ENCODE data around the gene VSNL1.
"Not testable (repeated sequence)": the region's sequence is repeated elsewhere in the genome, so short reads cannot be mapped to it uniquely, and the experiment has no call there.

VSNL1 gene

DNA sequence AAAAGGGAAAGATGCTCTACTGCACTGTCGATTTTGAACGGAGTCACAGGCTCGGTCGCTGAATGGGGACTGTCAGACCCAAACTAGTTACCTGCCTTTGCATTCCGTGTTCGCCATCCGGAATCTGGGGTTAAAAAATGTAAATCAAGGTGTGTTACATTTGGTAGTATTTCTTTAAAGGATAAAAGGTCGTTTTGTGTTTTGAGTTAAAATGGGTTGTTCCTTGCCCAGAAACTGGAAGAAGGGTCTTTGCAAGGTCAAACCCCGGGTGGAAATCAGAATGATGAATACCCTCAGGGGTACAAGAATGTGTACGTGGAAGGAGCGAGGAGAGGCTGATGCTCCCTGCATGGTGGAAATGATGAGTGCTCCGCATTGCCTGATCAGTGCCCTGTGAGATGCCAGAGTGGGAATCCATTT lies 1.0 kb downstream of the VSNL1 start:
- no peak for DNase-seq (ENCODE audit: low read depth in 2 of 3, low spot score in 1 of 3)

DNA sequence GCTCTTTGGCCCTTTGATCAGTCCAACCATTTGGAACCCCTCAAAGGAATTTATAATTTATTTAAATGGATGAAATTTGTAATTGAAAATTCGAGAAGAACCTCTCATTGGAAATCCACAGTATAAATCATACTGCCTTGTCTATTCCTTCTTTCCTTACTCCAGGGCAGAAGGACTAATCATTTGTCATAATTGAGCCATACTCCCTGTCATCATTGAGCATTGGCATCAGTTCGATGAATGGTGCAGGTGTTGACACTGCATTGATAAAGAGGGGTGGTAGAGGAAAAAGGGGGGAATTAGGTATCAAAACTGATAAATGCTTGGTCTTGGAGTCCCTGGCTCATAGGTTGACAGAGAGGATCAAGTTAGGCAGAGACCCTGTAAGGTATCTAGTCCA lies 2.0 kb downstream of the VSNL1 start:
- DNase-seq (ENCODE audit: low read depth in 2 of 3, low spot score in 1 of 3): no peak

DNA sequence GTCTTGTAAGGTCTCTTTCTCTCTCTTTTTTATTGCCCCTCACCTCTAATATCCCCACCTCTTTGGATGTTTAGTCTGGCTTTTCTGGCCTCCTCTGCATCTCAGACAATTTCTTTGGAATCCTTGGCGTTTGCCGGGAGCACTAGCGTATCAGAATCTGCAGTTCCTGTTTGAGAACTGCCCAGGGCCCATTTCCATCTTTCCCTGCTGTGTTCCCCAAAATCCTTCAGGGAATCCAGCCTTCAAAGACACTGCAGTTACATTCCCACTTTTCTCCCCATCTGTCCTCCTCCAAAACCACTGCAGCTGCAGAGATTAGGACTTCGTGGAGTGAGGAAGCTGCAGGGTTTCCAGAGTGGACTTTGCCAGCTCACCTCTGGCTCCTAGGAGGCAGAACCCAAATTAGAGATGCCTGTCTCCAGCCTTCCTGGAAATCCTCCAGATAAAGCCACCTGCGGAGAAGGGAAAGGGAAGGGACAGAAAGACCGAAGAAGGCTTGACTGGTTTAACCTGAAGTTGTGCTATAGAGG lies 2.7 kb downstream of the VSNL1 start:
- DNase-seq (ENCODE audit: low read depth in 2 of 3, low spot score in 1 of 3): no peak

DNA sequence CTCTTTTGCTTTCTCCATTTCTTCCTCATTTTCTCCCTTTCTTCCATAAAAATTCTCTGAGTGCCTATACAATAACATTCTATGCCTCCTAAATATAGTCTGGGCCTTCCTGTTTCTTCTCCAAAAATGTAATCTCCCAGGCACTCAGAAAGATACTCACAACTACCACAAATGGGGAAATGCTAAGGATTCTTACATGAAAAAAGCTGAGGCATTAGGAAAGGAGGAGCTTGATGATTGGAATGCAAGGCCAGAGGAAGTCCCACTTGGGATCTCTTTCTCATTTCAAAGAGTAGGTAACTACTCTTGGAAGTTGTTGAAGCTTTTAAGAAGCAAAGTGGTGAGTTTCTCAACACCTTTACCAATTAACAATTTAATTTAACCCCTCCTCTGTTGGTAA lies 3.4 kb downstream of the VSNL1 start:
- DNase-seq (ENCODE audit: low read depth in 2 of 3, low spot score in 1 of 3): no peak

DNA sequence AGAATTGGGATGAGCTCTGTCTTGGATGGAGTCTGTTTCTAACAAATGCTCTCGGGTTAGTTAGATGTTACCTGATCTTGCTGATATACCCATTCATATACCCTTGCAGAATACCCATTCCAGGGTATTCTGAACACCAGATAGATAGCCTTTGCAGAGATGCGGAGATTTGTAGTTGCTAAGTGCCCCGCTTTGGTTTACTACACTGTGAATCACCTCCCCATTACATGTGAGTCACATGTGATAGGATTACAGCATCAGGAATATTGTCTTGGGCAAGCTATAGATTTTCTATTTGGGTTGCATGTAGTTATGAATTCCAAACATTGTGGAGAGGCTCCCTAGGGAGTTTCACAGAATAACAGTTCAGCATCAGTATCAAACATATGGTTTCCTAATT lies 3.8 kb downstream of the VSNL1 start:
- DNase-seq (ENCODE audit: low read depth in 2 of 3, low spot score in 1 of 3): no peak

DNA sequence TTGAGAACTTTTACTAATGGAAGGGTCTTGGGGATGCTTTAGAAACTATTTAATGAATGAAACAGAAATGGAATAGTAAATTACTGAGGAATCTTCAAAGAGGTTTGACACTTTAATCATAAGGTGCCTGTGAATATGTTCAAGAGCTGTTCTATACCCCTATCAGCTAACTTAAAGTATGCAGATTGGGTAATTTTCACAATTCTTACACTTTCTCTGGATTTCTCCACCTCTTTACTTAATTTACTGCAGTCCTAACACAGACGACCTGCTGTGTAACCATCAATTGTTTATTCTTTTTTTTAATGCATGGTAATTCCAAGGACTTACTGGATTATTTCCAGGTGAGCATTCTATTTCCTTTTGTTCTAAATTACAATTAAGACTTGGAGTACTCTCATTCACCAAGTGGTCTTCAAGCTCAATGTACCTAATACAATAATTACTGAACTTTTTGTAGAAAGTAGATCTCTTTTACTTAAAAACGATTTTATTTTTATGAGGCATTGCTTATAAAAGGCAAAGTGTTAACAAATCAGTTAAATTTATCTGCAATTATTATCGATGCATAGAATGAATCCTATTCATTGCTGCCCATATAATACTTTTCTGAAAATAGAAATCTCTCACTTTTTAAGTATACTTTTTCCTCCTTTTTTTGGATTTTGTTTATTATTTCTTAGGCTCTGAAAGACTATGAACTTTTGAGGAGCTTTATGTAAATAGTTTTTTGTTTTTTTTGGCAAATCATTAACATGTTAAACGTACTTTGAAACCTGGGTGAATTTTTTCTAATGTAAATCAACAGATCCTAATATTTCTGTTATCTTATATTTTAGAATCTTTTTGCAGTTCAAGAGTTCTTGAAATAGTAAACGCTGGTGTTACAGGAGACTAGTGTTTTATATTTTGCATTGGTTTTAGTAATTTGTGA lies 5.5 kb downstream of the VSNL1 start:
- no peak for DNase-seq (ENCODE audit: low read depth in 2 of 3, low spot score in 1 of 3)

DNA sequence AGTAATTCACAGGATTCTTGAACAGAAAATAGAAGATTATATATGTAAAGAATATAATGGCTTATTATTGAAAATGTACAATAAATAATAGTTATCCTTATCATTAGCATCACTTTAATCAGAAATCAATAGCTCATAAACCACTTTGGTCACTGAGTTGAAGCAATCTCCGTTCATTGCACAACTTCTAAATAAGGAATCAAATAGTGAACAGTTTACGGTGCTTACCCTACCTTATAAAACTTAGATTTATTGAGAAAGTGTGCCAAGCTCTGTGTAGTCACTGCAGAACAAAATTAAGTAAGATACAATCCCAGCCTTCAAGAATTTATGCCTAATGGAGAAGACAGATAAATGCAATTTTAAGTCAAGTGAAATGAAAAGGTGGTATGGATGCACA lies 6.7 kb downstream of the VSNL1 start:
- no peak for DNase-seq (ENCODE audit: low read depth in 2 of 3, low spot score in 1 of 3)

DNA sequence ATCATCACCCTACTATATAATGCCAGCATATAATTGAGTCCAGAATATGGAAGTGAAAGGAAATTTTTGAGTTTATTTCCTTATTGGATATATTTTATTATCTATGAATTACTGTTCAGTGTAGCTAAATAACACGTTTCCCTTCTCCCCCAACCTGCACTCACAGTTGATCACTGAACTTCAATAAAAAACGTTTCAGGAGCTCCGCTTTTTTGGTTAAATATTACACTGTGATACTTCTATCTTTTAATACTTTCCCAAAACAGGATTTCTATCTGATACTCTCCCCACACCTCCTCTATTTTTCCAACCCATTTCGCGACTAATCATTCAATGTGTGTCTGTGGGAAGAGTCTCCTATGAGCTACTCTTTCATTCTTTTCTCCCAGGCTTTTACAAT lies 7.2 kb downstream of the VSNL1 start:
- no peak for DNase-seq (ENCODE audit: low read depth in 2 of 3, low spot score in 1 of 3)

DNA sequence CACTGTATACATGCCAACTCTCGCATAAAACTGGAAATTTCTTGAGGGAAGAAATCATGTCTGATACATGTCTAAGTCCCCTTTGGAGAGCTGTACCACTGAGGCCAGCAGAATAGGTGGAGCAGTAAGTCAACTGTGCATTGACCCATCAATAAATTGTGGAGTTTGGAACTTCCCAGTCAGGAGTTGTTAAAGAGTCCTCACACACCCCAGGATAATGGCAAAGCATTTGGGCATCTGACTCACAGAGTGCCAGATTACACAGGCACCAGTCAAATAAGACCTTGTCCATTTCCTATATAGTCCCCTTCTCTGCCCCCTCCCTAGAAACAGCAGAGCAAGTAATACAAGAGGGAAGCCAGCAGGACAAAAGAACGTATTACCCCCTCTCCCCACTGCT lies 10.4 kb downstream of the VSNL1 start:
- no peak for DNase-seq (ENCODE audit: low read depth in 2 of 3, low spot score in 1 of 3)

DNA sequence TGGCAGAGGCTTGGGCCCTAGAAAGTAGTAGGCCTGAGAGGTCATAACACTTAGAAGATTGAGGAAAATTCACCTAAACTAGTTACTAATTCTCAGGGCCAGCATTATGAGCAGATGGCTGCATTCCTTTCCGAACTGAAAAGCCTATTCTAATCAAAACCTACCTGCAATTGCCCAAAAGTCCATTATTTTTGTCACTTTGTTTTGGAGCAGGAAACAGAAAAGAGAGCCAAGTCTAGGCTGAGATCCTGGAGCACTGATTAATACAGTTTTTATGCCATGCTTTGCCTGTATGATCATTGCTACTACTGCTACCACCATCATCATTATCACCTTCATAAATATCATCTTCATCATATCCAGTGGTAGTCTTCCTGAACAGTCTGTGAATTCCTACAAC lies 14.7 kb downstream of the VSNL1 start:
- DNase-seq (ENCODE audit: low read depth in 2 of 3, low spot score in 1 of 3): no peak

DNA sequence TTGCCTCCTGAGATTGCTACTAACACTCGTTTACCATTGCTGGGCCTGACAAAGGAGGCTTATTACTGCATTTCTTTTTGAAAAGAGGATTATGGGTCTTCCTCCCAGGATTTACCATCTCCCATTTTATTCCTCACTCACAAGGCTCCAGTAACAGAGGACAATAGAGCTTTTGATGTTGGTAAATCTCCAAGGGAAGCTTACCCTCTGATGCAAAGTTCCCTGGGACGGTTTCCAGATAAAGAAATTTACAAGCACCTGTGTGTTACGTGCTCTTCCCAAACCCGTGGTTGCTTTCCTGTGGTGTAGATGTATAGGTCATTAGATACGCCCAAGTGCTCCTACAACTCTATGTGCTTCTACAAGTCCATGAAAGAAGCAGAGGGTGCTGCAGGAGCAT lies 17.1 kb downstream of the VSNL1 start:
- DNase-seq (ENCODE audit: low read depth in 2 of 3, low spot score in 1 of 3): no peak

DNA sequence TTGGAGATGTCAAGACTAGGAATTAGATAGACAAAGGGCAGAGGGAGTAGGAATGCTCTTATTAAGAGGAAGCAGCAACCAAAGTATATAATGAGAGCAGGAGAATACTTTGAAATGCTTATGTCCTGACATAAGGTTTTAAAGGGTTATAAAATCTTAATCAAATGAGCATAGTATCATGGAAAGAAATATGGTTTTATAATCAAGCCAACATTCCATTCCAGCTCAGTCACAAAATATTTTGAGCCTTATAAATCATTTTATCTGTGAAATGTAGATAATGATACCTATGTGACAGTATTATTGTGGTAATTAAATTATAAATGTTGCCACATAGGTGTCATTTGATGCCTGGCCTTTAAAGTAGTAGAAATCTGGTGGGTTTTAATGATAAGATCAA lies 17.6 kb downstream of the VSNL1 start:
- DNase-seq (ENCODE audit: low read depth in 2 of 3, low spot score in 1 of 3): no peak

DNA sequence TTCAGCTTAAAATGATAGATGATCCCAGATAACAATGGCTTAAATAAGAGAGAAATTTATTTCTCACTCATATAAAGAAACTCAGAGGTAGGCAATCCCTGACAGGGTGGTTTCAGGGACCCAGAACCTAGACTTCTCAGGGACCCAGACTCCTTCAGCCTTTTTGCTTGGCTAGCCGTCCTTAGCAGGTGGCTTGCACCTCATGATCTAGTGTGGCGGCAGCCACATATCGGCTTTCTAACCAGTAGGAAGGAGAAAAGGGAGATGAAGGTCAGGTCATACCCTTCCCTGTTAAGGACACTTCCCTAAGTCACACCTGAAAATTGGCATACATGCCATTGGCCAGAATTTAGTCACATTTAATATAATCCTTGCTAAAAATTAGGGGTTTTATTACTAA lies 18.4 kb downstream of the VSNL1 start:
- DNase-seq (ENCODE audit: low read depth in 2 of 3, low spot score in 1 of 3): no peak

DNA sequence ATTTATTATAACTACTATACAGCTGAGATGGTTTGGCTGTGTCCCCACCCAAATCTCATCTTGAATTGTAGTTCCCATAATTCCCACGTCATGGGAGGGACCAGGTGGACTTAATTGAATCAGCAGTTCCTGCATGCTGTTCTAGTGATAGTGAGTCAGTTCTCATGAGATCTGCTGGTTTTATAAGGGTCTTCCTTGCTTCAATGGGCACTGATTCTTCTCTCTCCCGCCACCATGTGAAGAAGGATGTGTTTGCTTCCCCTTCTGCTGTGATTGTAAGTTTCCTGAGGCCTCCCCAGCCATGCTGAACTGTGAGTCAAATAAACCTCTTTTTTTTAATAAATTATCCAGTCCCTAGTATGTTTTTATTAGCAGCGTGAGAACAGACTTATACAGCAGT lies 25.2 kb downstream of the VSNL1 start:
- DNase-seq (ENCODE audit: low read depth in 2 of 3, low spot score in 1 of 3): not testable (repeated sequence)

DNA sequence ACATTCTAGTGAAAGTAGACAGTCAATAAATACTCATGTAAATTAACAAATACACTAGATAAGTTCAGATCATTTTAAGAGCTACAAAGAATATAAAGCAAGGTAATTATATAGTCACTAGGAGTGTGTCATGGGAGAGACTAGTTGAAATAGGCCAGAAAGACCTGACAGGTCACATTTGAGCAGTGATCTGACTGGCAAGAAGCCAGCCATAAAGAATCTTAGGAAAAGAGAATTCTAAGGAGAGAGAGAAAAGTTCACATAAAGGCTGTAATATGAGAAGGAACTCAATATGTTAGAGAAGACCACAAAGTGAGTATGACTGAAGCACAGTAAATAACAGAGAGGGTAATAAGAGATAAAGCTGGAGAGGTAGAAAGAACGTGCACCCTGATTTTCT lies 31.2 kb downstream of the VSNL1 start:
- DNase-seq (ENCODE audit: low read depth in 2 of 3, low spot score in 1 of 3): no peak

DNA sequence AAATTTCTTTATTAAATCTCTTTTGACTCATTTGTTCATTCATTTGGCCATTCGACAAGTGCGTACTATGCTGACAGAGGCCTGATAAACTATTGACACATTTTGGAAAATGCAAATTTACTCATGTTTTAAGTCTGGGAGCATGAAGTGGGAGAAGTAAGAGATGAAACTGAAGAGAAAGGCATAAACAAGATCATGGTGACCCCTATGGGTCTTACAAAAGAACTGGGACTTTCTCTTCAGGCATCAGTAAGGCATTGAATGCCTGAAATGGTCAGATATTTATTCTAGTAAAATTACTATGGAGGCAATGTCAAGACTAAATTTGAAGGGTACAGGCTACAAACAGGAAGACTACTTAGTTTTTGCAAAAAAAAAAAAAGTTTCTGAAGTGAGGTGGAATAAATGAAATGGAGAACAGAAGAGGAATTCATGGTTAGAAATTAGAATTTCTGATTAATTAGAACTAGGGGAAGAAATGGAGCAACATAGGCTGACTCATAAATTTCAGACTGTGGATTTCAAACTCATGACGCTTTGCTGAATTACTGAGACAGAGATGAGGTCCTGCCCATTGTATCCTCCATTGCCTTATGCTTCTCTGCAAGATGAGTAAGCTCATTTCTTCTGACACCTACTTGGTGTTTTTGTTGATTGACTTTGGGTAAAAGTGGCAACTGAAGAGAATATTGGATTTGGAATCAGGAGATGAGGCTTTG lies 32.7 kb downstream of the VSNL1 start:
- no peak for DNase-seq (ENCODE audit: low read depth in 2 of 3, low spot score in 1 of 3)

DNA sequence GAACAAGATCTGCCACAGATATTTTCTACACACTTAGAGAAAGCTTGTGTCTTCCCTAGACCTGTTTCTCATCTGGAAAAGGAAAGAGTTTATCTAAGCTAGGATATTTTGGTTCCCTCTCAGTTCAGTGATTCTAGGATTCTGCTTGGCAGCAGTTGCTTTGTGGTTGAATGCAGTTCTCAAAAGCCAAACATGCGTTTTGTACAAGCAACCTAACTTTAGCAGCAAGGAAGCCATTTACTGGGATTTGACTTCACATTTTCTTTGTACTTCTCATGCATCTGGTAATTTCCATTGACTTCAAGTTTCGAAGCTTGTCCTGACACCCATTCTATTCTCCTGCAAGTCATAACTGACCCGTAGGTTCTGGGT lies 33.3 kb downstream of the VSNL1 start:
- no peak for DNase-seq (ENCODE audit: low read depth in 2 of 3, low spot score in 1 of 3)

DNA sequence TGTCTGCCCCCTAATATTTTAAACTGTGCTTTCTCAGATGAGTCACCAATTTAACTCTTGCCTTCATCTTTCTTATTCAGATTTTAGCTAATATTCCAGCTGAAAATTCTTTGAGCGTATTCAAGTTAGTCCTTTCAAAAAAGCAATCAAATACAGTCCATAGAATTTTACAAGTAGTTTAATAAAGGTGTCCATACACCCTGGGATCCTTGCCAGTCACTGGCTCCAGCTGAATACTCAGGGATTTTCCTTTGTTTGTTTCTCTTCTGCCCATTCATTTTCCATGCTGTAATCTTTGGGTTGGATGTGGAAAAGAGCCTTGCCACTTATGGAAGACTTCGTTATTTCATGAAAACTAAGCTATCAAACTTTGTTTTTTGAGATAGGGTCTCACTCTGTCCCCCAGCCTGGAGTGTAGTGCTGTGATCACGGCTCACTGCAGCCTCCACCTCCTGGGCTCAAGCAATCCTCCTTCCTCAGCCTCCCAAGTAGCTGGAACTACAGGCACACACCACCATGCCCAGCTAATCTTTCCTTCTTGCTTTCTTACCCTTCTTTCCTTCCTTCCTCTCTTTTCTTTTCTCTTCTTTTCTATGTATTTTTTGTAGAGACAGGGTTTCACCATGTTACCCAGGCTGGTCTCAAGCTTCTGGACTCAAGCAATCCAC lies 34.0 kb downstream of the VSNL1 start:
- no peak for DNase-seq (ENCODE audit: low read depth in 2 of 3, low spot score in 1 of 3)

DNA sequence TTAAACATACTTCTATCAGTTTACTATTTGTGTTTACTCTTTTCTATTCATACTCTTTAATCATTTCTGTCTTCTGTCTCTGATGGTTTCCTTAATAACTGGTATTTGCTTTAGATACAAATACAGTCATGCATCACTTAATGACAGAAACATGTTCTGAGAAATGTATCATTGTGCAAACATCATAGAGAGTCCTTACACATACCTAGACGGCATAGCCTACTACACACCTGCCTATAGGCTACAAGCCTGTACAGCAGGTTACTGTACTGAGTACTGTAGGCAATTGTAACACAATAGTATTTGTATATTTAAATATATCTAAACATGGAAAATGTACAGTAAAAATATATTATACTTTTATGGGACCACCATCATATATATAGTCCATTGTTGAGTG lies 36.3 kb downstream of the VSNL1 start:
- DNase-seq (ENCODE audit: low read depth in 2 of 3, low spot score in 1 of 3): no peak

DNA sequence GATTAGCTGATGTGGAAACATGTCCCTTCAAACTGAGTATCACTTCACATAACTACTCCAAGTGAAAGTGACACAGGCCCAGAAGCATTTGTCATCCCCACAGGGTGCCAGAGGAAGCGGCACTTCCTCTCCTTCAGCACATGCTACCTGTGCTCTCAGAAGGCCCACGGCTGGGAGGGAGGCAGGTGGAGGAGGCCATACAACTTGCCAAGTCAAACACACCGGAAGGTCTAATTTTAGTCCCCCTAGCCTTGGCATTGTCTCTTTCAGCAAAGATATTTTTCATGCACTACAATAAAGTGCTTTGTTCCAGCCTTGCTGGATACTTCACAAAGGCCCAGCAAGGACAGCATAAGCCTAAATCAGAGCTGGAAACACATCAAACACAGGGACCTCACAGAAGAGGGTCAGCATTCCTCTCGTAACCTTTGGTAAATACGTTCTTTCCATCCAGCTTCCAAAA lies 38.0 kb downstream of the VSNL1 start:
- no peak for DNase-seq (ENCODE audit: low read depth in 2 of 3, low spot score in 1 of 3)

DNA sequence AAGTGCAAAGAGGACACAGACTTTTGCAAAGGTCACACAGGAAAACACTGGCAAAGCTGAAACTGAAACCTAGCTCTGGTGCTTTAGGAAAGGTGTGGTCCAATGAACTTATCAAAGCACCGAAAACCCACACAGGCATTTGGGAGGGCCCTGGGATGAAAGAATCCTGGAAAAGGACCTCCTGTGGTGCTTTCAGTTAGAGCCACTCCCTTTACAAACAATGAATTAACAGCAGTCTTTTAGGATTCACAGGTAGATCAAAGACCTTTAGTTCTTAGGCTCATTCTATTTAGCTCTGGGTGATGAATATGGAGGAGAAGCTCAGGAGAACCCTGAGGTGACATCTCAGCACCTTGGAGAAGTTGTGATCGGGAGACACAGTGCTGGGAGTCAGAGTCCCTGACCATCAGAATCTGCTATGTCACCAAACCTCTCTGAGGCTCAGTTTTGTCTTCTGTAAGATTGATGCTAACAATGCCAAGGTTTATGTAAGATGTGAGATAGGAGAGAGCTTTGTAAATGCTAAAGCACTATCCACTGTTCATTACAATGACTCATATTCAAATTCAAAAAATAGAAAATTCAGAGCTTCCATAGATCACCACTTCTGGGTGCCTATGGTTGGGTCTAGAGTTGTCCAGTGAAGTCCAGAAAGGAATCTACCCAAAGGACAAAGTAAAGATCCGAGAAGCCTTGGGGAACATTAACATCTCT lies 39.3 kb downstream of the VSNL1 start:
- DNase-seq (ENCODE audit: low read depth in 2 of 3, low spot score in 1 of 3): no peak

Data from stimulated activated CD4-positive, alpha-beta T cell treated with anti-CD3 and anti-CD28 coated beads, Interleukin-12 subunit alpha, Interleukin-12 subunit beta, amount 100 ng/mL, for 48 hours (primary cell).